ENCODE measurements around the gene NBPF1. TPM values are rescaled to one million over a fixed set of nuclear protein-coding genes. Genes with fewer than 3 reads are reported as not detected.
"Not testable (repeated sequence)": the region's sequence is repeated elsewhere in the genome, so short reads cannot be mapped to it uniquely, and the experiment has no call there.

The NBPF1 gene
- total RNA-seq, 2 experiments from 2014 or later, result 11.3 to 12.6 TPM

- POLR2A ChIA-PET, H3K9me3 Mint-ChIP-seq: not testable (repeated sequence)
- peaks cover 33% of the 10 kb centered on the region for H3K27me3 Mint-ChIP-seq
Observed at GRCh38 chr1:16525769-16526168, 87.6 kb downstream of the NBPF1 start.

GRCh38 chr1:16521679-16522078 is 91.7 kb downstream of the NBPF1 start:
- POLR2A ChIA-PET; H3K4me1 Mint-ChIP-seq; H3K36me3 Mint-ChIP-seq; H3K9me3 Mint-ChIP-seq; H3K4me3 Mint-ChIP-seq; H3K27ac Mint-ChIP-seq; DNase-seq; ATAC-seq (ENCODE audit: low read depth): not testable (repeated sequence)
- peaks cover 67% of the 10 kb centered on the region for H3K27me3 Mint-ChIP-seq

More at GRCh38 chr1:16525769-16526168, 87.6 kb downstream of the NBPF1 start:
- DNase-seq; H3K4me3 Mint-ChIP-seq; ATAC-seq (ENCODE audit: low read depth); H3K4me1 Mint-ChIP-seq; H3K36me3 Mint-ChIP-seq; H3K27ac Mint-ChIP-seq: not testable (repeated sequence)

GRCh38 chr1:16521288-16521583 is 92.1 kb downstream of the NBPF1 start:
- ATAC-seq (ENCODE audit: low read depth), result no peak
- Mint-ChIP-seq H3K27ac (no peak overlapping the region), H3K36me3 (no peaks in the 10 kb centered on the region), H3K9me3 (no peaks in the 10 kb centered on the region), H3K4me3 (no peak overlapping the region), H3K4me1 (peaks cover 4% of the 10 kb centered on the region), H3K27me3 (peaks cover 67% of the 10 kb centered on the region)
- no peak for DNase-seq
- POLR2A ChIA-PET, result no interaction called here

- H3K27ac Mint-ChIP-seq; DNase-seq; H3K36me3 Mint-ChIP-seq; ATAC-seq (ENCODE audit: low read depth); H3K9me3 Mint-ChIP-seq; H3K4me1 Mint-ChIP-seq; POLR2A ChIA-PET: not testable (repeated sequence)
- H3K4me3 Mint-ChIP-seq, result peak overlapping the region; percentile 46
- H3K27me3 Mint-ChIP-seq, result peaks cover 62% of the 10 kb centered on the region
Observed at GRCh38 chr1:16520435-16521287, 92.7 kb downstream of the NBPF1 start.

- peaks cover 54% of the 10 kb centered on the region for H3K27me3 Mint-ChIP-seq
- H3K4me3 Mint-ChIP-seq; ATAC-seq (ENCODE audit: low read depth); H3K36me3 Mint-ChIP-seq; H3K9me3 Mint-ChIP-seq; POLR2A ChIA-PET; DNase-seq; H3K4me1 Mint-ChIP-seq; H3K27ac Mint-ChIP-seq: not testable (repeated sequence)
Observed at GRCh38 chr1:16519255-16519951, 94.0 kb downstream of the NBPF1 start.

GRCh38 chr1:16518913-16519254 is 94.5 kb downstream of the NBPF1 start:
- H3K4me3 Mint-ChIP-seq, result not testable (repeated sequence)

GRCh38 chr1:16516694-16517410 is 96.5 kb downstream of the NBPF1 start:
- not testable (repeated sequence) for H3K27ac Mint-ChIP-seq

More at GRCh38 chr1:16518913-16519254, 94.5 kb downstream of the NBPF1 start:
- H3K9me3 Mint-ChIP-seq; ATAC-seq (ENCODE audit: low read depth); H3K27ac Mint-ChIP-seq; H3K36me3 Mint-ChIP-seq; POLR2A ChIA-PET; DNase-seq; H3K4me1 Mint-ChIP-seq: not testable (repeated sequence)
- H3K27me3 Mint-ChIP-seq, result peaks cover 52% of the 10 kb centered on the region

GRCh38 chr1:16514107-16515055 is 99.0 kb downstream of the NBPF1 start, which contains the start of gene RNU1-1:
Gene RNU1-1, minus strand, starts transcription at chr1:16514285.
- H3K4me1 Mint-ChIP-seq, H3K36me3 Mint-ChIP-seq, H3K27ac Mint-ChIP-seq, H3K9me3 Mint-ChIP-seq, H3K4me3 Mint-ChIP-seq: not testable (repeated sequence)
- ATAC-seq (ENCODE audit: low read depth) (peak; percentile 41), DNase-seq (peak; percentile 82)
- peaks cover 20% of the 10 kb centered on the region for H3K27me3 Mint-ChIP-seq
- POLR2A ChIA-PET, result interaction anchor here (0.7 to 2.3 kb wide), 13 partner anchors 14 to 410 kb away, joined by 3 to 25 read pairs (median 4); partner anchors contain the start of gene NECAP2

More at GRCh38 chr1:16516694-16517410, 96.5 kb downstream of the NBPF1 start:
- H3K9me3 Mint-ChIP-seq; POLR2A ChIA-PET; H3K4me3 Mint-ChIP-seq; ATAC-seq (ENCODE audit: low read depth); DNase-seq; H3K36me3 Mint-ChIP-seq; H3K4me1 Mint-ChIP-seq: not testable (repeated sequence)
- H3K27me3 Mint-ChIP-seq, result peaks cover 43% of the 10 kb centered on the region

GRCh38 chr1:16513412-16514106 is 99.8 kb downstream of the NBPF1 start:
- not testable (repeated sequence) for H3K9me3 Mint-ChIP-seq, H3K36me3 Mint-ChIP-seq, H3K4me1 Mint-ChIP-seq, H3K27ac Mint-ChIP-seq, H3K4me3 Mint-ChIP-seq
- peak; percentile 72 for DNase-seq
- ATAC-seq (ENCODE audit: low read depth), result peak; percentile 100
- POLR2A ChIA-PET, result interaction anchor here (0.6 to 2.3 kb wide), 17 partner anchors 9 to 411 kb away, joined by 3 to 25 read pairs (median 4); partner anchors contain the start of gene NECAP2
- peaks cover 15% of the 10 kb centered on the region for H3K27me3 Mint-ChIP-seq

GRCh38 chr1:16512624-16513411 is 100.5 kb downstream of the NBPF1 start:
- not testable (repeated sequence) for H3K9me3 Mint-ChIP-seq; H3K27me3 Mint-ChIP-seq; H3K4me1 Mint-ChIP-seq; H3K27ac Mint-ChIP-seq; DNase-seq; ATAC-seq (ENCODE audit: low read depth); H3K36me3 Mint-ChIP-seq; H3K4me3 Mint-ChIP-seq
- POLR2A ChIA-PET, result interaction anchor here (1.3 to 2.3 kb wide), 3 partner anchors 15 to 392 kb away, joined by 5 to 25 read pairs (median 19); no protein-coding TSS in a partner anchor

Data from activated naive CD8-positive, alpha-beta T cell treated with anti-CD3 and anti-CD28 coated beads, Interleukin-2, amount 10 ng/mL, durations not matched to agents 7 days and 5 days (primary cell).